ENCODE measurements around the gene ESAM.

Gene ESAM

DNA sequence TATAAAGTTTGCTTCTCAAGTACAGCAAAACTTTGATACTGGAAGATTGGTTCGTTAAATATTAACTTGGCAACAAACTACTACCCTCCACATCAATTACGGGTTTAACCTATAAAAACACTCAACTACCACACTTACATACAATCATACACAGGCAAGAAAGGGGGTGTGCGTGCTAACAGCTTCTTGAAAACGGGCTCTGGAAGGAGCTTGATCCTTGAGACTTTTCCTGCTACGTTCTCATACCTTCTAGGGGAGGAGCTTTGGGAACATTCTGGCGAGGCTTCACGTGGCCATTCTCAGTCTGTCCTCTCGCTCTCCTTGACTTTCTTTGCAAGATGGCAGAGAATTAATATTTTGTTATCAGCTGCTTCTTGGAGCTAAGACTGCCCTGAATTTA is 6.8 kb upstream of the ESAM start:
- no peak overlapping the region for H3K4me2 ChIP-seq (ENCODE audit: low read depth, low read length)
- no peak overlapping the region for H3K9ac ChIP-seq (ENCODE audit: low read length)
- H3K27me3 ChIP-seq (replicated peaks; ENCODE audit: insufficient read depth, low read length): no peaks in the 10 kb centered on the region
- H3K4me1 ChIP-seq (ENCODE audit: low read length): peaks cover 15% of the 10 kb centered on the region
- H3K9me2 ChIP-seq (replicated peaks; ENCODE audit: insufficient read depth, low read length): no peaks in the 10 kb centered on the region
- no peaks in the 10 kb centered on the region for H4K20me1 ChIP-seq (ENCODE audit: insufficient read depth, low read length)
- H3K79me2 ChIP-seq (ENCODE audit: low read length): no peaks in the 10 kb centered on the region; the same call in 1 of the 2 replicates
- H2AFZ ChIP-seq (ENCODE audit: low read length): no peak overlapping the region
- peaks cover 8% of the 10 kb centered on the region for H3F3A ChIP-seq (ENCODE audit: insufficient read depth, low read length)
- no peak for DNase-seq
- H3K27ac ChIP-seq (ENCODE audit: low read length): no peak overlapping the region
- H3K4me3 ChIP-seq (ENCODE audit: low read length): no peak overlapping the region
- no peaks in the 10 kb centered on the region for H3K36me3 ChIP-seq (replicated peaks; ENCODE audit: insufficient read depth, low read length)
- H3K9me3 ChIP-seq (replicated peaks; ENCODE audit: insufficient read depth, low read length): no peaks in the 10 kb centered on the region
- TF ChIP-seq EZH2phosphoT487 (IDR thresholded peaks at IDR 0.05; ENCODE audit: low read length) (no peak), EZH2 (optimal IDR thresholded peaks at IDR 0.05; ENCODE audit: low read depth, low read length) (no peak), CTCF (IDR thresholded peaks at IDR 0.05; ENCODE audit: low read length) (no peak)

GRCh38 chr11:124766156-124766555 is 4.1 kb upstream of the ESAM start:
- Histone ChIP-seq H3K9me2 (replicated peaks; ENCODE audit: insufficient read depth, low read length) (no peaks in the 10 kb centered on the region), H3K4me2 (ENCODE audit: low read depth, low read length) (no peak overlapping the region), H3K79me2 (ENCODE audit: low read length) (peaks cover 8% of the 10 kb centered on the region), H3K4me3 (ENCODE audit: low read length) (no peak overlapping the region), H3K9me3 (replicated peaks; ENCODE audit: insufficient read depth, low read length) (no peaks in the 10 kb centered on the region), H3F3A (ENCODE audit: insufficient read depth, low read length) (peaks cover 23% of the 10 kb centered on the region), H3K27me3 (replicated peaks; ENCODE audit: insufficient read depth, low read length) (no peaks in the 10 kb centered on the region), H2AFZ (ENCODE audit: low read length) (no peak overlapping the region), H3K9ac (ENCODE audit: low read length) (no peak overlapping the region), H4K20me1 (ENCODE audit: insufficient read depth, low read length) (no peaks in the 10 kb centered on the region), H3K4me1 (ENCODE audit: low read length) (peaks cover 22% of the 10 kb centered on the region), H3K36me3 (replicated peaks; ENCODE audit: insufficient read depth, low read length) (no peaks in the 10 kb centered on the region), H3K27ac (ENCODE audit: low read length) (no peak overlapping the region)
- TF ChIP-seq EZH2 (optimal IDR thresholded peaks at IDR 0.05; ENCODE audit: low read depth, low read length) (no peak), EZH2phosphoT487 (IDR thresholded peaks at IDR 0.05; ENCODE audit: low read length) (no peak), CTCF (IDR thresholded peaks at IDR 0.05; ENCODE audit: low read length) (no peak)
- DNase-seq: no peak

- H2AFZ ChIP-seq (ENCODE audit: low read length): peak overlapping the region; percentile 93
- no peaks in the 10 kb centered on the region for H4K20me1 ChIP-seq (ENCODE audit: insufficient read depth, low read length)
- no peaks in the 10 kb centered on the region for H3K9me2 ChIP-seq (replicated peaks; ENCODE audit: insufficient read depth, low read length)
- peaks cover 25% of the 10 kb centered on the region for H3F3A ChIP-seq (ENCODE audit: insufficient read depth, low read length)
- peak; percentile 79 for DNase-seq
- peak overlapping the region; percentile 72; the same call in 1 of the 2 replicates for H3K9ac ChIP-seq (ENCODE audit: low read length)
- peaks cover 32% of the 10 kb centered on the region for H3K79me2 ChIP-seq (ENCODE audit: low read length)
- H3K36me3 ChIP-seq (replicated peaks; ENCODE audit: insufficient read depth, low read length): no peaks in the 10 kb centered on the region
- peak overlapping the region; percentile 77 for H3K27ac ChIP-seq (ENCODE audit: low read length)
- peak overlapping the region; percentile 89 for H3K4me3 ChIP-seq (ENCODE audit: low read length)
- TF ChIP-seq CTCF (IDR thresholded peaks at IDR 0.05; ENCODE audit: low read length) (peak; percentile 69), EZH2phosphoT487 (IDR thresholded peaks at IDR 0.05; ENCODE audit: low read length) (no peak)
- peak overlapping the region; percentile 84 for H3K4me2 ChIP-seq (ENCODE audit: low read depth, low read length)
- H3K4me1 ChIP-seq (ENCODE audit: low read length): peaks cover 22% of the 10 kb centered on the region
- no peaks in the 10 kb centered on the region for H3K9me3 ChIP-seq (replicated peaks; ENCODE audit: insufficient read depth, low read length)
- H3K27me3 ChIP-seq (replicated peaks; ENCODE audit: insufficient read depth, low read length): no peaks in the 10 kb centered on the region
These were observed 1.3 kb upstream of the ESAM start for GRCh38 chr11:124763156-124763947.

Measured in MM.1S (cell line).